HUDEP-2 (cell line): Measurements from ENCODE around the gene GAS2L3.
A peak's percentile ranks its signal among the peaks of the same experiment; 100 is the strongest.

Experiments
- DNase-seq, 76 experiments: peaks; one replicate each; lab custom pipeline; 2025; ENCODE audit not compliant: unreplicated experiment in 76 of 76; lab: John Stamatoyannopoulos, UW

Gene GAS2L3

DNA sequence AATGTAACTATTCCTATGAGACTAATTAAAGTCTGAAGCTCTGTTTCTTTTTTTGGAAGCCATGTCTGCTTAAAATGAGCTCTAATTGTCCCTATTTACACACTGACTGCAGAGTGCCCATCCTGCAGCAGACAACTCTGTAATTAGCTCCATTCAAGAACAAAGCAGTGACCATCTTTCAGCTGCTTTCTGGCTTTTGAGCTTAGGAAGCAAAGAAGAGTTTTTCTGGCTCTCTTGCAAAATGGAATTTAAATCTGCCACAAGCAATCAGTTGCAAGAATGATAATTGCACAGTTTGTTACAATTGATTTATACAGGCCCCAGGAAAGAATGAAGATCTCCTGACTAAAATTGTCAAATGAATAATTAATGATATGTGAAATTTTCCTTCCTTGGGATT is 83.4 kb downstream of the GAS2L3 start:
- DNase-seq: no peak

DNA sequence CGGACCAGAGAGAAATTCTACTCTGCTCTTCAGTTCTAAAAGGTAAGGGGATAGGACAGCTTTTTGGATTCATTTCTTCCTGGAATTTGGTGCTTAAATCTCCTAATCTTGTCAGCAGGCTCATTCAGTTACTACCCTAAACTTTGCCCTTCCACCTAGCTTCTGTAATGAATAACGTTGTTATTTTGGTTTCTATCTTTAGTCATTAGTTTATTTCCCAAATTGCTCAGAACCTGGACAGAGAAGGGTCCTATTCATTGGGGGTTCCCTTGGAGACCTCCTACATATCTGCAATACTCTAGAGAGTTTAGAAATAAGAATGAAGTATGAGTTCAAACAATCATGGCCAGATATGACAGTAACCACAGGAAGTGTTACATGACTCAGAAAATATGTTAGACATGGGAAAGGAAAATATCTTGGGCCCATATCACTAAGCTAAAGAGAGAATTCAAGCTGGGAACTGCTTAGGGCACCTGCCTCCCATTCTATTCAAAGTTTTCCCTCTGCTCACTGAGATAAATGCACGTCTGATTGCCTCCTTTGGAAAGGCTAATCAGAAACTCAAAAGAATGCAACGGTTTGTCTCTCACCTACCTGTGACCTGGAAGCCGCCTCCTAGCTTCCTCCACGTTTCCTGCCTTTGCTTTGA is 87.9 kb downstream of the GAS2L3 start:
- no peak for DNase-seq

DNA sequence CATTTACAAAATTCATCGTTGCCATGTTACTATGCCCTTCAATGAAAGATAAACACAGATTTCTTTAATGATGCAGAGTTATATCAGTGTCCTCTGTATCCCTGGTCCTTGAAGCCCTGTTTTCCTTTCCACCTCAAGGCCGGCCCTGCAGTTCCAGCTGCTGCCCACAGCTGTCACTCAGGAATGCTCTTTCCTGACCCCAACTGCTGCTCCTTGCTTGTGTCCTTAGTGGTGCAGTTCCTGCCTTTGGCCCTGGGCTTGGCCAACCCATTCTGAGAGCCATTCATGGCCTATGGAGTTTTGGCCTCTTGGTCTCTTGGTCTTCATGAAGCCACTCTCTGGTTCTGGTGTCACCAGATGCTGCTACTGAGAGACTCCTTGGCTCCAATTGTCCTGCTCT is 93.1 kb downstream of the GAS2L3 start:
- DNase-seq: no peak

DNA sequence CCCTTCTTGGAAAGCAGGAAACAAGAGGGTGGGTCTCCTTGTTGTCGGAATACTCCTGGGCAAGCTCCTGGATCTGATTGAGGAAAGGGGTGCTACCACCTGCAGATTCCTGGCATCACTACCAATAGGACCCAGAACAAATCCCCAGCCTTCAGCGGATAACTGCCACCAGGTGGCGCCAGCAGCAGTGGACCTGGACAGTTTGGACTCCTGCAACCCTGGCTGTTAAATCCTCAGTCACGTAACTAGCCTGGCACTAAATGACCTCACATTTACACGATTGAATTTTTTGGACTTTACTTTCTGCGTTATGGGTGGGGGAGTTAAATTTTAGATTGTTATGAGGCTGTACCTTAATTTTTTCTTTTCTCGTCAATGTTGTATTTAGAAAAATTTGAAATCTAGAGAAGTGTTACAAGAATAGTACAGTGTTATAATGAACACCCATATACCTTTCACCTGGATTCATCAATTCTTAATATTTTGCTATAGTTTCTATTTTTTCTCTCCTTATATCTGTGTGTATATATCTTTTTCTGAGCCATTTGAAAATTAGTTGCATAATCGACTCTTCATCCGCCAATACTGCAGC is 95.6 kb downstream of the GAS2L3 start:
- DNase-seq: peak in 68 of 76 experiments; percentile 4 to 76 (median 50)

DNA sequence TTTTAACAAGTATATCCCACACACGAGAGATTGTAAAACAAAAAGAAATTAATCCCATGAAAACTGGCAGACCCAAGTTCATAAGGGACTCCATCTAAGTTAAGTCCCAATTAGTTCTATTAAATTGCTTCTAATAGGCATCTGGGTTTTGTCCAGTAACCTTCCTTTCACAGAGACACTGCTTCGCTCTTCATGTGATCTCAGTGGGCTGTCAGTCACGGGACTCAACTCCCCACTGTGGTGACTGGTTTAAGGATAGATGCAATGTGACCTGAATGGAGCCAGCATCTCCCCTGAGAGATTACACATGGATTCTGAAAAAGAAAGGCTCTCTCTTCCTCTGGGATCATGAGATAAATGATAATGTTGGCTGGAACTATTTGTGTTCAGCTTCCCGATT is 96.4 kb downstream of the GAS2L3 start:
- no peak for DNase-seq

DNA sequence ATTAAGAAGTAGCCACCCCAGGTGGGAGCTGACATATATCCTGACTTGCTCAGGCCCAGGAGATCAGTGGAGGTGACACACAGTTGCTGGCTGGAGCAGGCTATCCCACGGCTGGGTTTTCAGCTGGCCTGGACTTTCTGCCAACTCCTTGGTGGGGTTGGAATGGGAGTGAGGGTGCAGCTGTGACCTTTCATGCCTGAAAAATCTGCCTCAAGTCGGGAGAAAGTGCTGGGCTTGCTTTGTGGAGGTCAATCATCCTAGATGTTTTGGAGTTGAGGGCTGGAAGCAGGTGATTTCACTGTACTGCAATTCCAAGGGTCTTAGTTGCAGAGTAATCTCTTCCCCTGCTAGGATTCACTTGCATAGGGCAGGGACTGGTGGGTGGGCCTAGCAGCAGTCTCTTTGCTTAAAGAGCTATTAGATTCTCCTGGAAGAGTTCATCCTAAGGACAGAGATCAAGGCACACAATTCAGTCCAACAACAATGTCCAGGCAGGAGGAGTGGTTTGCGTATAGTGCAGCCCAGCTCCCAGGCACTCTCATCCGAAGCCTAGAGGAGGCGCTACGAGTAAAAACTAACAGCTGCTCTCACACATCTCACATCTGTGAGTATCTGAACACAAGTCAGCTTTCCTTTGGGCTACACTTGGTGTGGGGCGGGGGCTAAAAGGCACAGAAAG is 98.1 kb downstream of the GAS2L3 start:
- DNase-seq: no peak

DNA sequence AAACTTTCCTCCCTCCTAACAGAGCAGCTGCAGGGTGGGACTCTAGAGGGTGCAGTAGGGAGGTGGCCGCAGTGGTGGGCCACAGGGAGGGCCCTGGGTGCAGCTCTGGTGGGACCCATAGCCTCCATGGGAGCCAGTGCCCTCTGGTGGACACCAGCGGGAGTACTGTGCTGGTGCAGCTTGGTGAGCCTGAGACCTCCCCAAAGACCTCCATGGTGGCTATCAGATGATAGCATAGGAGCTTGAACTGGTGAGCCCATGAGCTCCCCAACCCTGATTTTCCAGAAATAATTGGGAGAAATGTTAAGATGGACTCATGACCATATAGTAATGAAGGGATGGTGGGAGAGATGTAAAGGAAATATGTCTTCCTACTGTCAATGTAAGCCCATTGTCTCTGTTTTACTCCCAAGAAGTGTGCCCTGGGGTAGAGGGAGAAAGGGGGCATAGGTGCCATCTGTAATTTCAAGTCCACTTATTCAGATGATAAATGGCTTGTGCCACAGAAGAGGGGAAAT is 98.7 kb downstream of the GAS2L3 start:
- DNase-seq: peak in 36 of 76 experiments; percentile 3 to 40 (median 16)

DNA sequence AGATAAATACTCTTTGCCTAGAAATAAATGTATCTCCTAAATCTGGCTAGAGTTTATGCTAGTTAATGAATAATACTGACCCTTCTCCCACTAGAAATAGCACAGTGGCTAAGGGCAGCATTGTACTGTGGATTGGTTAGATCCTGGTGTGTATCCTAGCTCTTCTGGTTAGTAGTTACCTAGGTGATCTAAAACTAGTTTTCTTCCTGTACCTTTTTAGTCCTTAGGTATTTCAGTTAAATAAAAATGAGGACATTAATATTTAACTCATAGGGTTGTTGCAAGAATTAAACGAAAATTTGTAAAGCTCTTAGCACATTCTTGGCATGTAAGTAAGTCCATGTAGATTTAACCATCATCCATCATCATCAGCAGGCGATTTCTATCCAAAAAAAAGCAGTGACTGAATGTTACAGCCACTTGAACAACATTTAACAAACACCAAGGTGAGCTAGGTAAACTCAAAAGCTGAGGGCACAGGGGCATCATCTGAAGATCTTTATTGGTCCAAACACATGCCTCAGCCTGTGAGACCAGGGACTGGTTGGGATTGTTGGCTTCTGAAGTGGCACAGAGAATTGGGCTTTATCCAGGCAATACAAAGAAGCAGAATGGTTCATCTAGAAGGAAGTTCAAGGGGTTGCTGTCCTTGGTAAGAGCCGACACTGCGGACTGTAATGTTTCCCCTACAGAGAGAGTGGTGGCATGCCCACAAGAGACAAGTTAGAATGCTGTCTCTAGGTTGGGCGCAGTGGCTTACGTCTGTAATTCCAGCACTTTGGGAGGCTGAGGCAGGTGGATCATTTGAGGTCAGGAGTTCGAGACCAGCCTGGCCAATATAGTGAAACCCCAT is 100.8 kb downstream of the GAS2L3 start:
- no peak for DNase-seq
